CD1c-positive myeloid dendritic cell (primary cell): ENCODE measurements around the gene GSTO2.

Experiments
- DNase-seq: peaks from one replicate; pipeline ENCODE4 v3.0.0-alpha.2; 2016; ENCODE audit errors: extremely low spot score

GSTO2 gene

DNA sequence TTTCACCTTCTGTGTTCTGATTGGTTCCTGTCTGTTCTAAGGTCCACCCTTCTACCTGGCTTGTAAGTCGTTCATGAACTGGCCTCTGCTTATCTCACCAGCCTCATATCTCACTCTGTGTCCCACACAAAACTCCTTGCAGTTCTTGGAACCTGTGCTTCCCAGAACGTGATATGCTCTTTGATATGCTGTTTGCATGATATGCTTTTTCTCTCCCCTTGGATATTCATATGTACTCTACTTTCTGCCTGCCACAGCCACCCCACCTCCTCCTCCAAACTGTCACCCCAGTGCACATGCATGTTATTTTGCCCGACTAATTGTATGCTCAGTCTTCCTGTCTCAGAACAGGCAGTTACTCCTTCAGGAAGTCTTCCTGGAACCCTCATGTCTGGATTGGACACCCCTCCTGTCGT lies 71.1 kb downstream of the GSTO2 start:
- no peak for DNase-seq

DNA sequence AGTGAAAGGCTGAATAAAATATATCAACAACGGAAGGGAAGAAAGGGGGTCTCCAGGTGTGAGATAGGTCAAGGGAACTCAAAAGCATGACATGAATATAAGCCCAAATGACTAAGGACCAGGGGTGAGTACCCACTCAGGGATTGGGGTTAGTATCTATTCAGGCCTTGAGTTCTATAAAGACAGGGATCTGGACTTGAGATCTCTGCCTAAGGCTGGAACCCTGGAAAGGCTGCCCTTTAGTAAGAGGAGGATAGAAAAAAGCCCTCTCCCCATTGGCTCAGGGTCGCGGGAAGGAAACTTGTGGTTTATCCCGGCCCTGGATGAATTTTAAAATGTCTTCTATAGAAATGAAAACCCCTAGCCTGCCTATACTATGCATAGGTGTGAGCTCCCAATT lies 71.7 kb downstream of the GSTO2 start:
- no peak for DNase-seq

- DNase-seq: no peak
Observed at GRCh38 chr10:104342941-104343411, 74.0 kb downstream of the GSTO2 start.

GRCh38 chr10:104344219-104344618 lies 75.2 kb downstream of the GSTO2 start:
- no peak for DNase-seq

DNA sequence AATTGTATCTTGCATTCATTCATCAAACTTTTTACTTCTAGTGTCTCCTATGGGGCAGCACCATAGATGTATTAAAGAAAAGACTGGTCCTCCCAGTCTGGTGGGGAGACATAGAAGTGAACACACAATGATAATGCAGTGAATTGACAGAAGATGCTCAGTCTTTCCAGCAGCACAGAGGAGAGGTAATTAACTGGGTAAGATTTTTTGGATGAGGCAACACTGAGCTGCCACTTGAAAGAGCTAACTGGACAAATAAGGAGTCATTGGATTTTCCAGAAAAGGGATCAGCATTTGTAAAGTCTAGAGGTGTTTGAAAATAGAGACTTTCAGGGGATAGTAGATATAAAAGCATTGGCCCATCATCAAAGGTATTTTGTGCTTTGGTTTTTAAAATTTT lies 76.5 kb downstream of the GSTO2 start:
- DNase-seq: no peak

- no peak for DNase-seq
Observed at GRCh38 chr10:104345941-104346340, 77.0 kb downstream of the GSTO2 start.

DNA sequence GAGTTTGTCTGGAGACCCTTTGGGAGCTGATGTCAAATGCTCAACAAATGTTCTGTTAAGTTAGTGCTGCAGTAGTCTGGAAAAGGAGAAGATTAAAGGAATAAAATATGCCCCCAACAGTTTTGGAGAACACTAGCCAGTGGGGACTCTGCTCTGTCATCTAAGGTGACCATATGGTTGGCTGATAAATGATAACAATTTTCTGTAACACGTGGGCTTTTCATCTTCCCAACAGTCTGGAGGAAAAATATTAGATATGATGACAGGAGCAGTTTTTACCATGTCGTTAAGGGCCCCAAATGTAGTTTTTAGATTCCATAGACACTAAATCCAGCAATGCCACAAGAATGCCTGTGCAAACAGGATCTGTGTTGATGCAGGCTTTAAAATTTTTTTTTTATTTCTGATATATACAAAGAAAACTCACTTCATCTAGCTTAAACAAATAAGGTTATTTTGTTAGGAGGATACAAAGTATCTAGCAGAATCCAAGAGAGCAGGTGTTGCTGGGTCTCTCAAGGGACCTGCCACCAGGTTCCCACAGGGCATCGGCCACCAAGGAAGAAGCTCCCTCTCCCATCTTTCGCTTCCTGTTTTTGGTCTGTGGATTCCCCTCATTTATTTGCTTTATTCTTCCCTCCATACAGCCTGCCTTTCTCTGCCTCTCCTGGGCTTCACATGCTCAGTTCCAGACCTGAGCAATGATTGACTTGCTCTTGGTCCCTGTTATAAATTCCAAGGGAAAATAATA lies 78.5 kb downstream of the GSTO2 start:
- DNase-seq: no peak

GRCh38 chr10:104348601-104349000 lies 79.6 kb downstream of the GSTO2 start:
- DNase-seq: no peak

GRCh38 chr10:104349623-104350126 lies 80.7 kb downstream of the GSTO2 start:
- DNase-seq: peak; percentile 92

DNA sequence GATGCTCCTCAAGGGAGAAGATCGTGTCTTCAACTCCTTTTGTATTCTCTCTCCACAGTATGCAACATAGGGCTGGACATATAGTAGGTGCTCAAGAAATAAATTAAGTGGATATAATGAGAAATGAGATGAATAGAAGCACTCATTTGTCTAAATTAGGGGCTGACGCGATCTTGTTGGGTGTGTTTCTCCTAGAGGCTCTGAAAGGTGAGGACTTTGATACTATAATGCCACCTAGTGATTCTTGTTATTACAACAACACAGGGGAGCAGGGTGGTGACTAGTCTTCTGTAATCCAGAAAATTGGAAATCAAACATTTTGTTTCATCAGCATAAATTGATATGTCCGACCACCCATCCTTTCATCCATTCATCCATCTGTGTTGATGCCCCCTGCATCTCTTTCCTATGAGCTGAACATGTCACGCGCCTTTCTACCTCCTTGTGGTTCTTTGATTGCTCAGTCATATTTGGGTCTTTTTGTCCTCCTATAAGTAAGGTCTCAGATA lies 81.2 kb downstream of the GSTO2 start:
- peak; percentile 74 for DNase-seq

DNA sequence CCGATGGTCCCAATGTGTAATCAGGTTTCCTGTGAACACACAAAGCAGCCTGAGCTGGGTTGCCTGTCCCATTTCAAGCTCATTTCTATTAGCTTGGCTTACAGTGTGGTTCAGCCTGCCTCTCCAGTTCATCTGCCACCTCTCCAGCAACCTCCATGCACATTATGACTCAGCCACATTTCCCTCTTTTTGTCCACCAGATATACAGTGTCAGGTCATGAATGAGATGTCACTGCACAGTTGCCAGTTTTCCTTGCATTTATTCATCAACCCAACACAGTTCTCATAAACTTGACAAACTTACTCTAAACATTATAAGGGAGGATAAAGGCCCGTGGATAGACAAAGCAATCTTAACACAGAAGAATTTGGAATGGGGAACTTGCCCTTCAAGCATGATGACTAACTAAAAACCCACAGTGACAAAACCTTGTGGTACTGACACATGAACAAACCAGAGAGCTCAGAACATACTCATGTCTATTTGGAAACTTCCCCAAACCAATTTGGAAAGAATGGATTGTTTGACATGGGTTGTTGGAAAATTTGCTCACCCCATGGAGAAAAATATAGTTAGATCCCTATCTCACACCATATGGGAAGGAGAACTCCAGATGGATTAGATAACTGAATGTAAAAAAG lies 82.2 kb downstream of the GSTO2 start:
- DNase-seq: peak; percentile 93

GRCh38 chr10:104351919-104352318 lies 82.9 kb downstream of the GSTO2 start:
- peak; percentile 74 for DNase-seq

- peak; percentile 97 for DNase-seq
Observed at GRCh38 chr10:104353325-104354048, 84.5 kb downstream of the GSTO2 start, which contains the start of gene CFAP58. Gene CFAP58 (plus strand): TSS chr10:104353833. CDS start chr10:104353898, 65 bp downstream.
